NB4 (cell line): ENCODE data around the gene AFTPH.

Experiments used
- DNase-seq: peaks from one replicate; pipeline ENCODE4 v3.0.0; 2010; ENCODE audit warnings: low read depth
- H3K4me3 ChIP-seq: one replicate; pipeline ENCODE4 v1.5.1; 2011; ENCODE audit warnings: mild to moderate bottlenecking, low read depth, low read length, moderate library complexity
- MYC ChIP-seq: IDR thresholded peaks from 2 replicates; pipeline ENCODE4 v1.6.1; 2011; ENCODE audit warnings: low read depth, low read length
- POLR2A ChIP-seq: IDR thresholded peaks from 2 replicates; pipeline ENCODE4 v1.6.1; 2011; ENCODE audit warnings: mild to moderate bottlenecking; ENCODE audit not compliant: insufficient read length; ENCODE audit errors: extremely low read depth
- TF ChIP-seq, protein P1 (sequence below): IDR thresholded peaks from 2 replicates; pipeline ENCODE4 v1.6.1; 2011; ENCODE audit warnings: low read depth, low read length
- TF ChIP-seq, protein P2 (sequence below): IDR thresholded peaks from one replicate; pipeline ENCODE4 v1.5.1; 2012; ENCODE audit warnings: low read depth, low read length

AFTPH gene

DNA sequence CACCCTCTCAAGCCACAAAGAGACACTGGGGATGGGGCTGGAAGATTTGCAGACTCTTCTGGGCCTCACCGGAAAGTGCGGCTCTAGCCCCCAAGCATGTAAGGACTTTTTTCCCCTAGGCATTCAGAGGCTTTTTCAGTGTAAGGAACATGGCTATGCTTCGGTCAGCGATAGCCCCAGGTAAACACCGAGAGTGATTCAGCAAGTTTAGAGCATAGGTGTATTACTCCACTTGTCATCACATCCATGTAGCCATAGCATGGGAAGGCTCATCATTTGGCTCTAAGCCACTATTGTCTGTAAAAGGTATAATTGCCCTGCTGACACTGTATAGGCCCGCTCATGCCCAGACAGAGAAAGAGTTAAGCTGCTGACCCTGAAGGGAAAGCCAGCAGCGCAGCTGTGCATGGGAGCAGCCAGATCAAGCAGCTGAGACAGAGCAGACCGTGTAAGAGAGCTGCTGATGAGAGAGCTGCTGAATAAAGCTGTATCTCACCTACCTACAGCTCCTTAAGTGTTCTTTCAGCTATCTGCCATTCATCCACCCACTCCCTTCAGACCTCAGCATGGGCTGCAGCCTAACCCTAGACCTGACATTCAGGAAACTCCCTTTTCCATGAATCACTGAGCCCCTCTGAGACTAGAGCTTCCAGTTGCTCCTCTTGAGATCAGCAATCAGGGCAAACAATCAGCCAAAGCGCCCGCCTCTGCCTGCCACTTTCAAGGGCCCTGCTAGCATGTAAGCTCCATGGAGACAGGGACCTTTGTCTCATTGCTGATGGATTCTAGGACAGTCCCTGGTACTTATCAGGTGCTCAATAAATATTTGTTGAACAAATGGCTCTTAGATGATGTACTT lies 44.6 kb upstream of the AFTPH start:
- no peak for DNase-seq
- H3K4me3 ChIP-seq, result no peak overlapping the region
- TF ChIP-seq POLR2A (no peak), MYC (no peak)
- TF ChIP-seq, protein P1, sequence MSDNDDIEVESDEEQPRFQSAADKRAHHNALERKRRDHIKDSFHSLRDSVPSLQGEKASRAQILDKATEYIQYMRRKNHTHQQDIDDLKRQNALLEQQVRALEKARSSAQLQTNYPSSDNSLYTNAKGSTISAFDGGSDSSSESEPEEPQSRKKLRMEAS, result no peak
- TF ChIP-seq, protein P2, sequence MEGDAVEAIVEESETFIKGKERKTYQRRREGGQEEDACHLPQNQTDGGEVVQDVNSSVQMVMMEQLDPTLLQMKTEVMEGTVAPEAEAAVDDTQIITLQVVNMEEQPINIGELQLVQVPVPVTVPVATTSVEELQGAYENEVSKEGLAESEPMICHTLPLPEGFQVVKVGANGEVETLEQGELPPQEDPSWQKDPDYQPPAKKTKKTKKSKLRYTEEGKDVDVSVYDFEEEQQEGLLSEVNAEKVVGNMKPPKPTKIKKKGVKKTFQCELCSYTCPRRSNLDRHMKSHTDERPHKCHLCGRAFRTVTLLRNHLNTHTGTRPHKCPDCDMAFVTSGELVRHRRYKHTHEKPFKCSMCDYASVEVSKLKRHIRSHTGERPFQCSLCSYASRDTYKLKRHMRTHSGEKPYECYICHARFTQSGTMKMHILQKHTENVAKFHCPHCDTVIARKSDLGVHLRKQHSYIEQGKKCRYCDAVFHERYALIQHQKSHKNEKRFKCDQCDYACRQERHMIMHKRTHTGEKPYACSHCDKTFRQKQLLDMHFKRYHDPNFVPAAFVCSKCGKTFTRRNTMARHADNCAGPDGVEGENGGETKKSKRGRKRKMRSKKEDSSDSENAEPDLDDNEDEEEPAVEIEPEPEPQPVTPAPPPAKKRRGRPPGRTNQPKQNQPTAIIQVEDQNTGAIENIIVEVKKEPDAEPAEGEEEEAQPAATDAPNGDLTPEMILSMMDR, result no peak

DNA sequence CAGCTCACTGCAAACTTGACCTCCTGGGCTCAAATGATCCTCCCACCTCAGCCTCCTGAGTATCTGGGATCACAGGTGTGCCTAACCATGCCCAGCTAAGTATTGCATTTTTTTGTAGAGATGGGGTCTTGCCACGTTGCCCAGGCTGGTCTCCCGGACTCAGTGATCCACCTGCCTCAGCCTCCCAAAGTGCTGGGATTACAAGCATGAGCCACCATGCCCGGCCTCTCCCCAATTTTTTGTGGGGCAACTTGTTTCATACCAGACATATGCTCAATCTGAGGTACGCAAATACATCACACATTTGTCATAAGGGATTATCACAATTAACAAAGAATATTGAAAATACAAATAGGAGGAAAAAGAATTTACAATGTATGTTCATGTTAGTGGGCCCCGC lies 42.5 kb upstream of the AFTPH start:
- TF ChIP-seq POLR2A, result no peak
- no peak for TF ChIP-seq MYC
- TF ChIP-seq, protein P2, result no peak
- TF ChIP-seq, protein P1, result no peak
- no peak for DNase-seq
- no peak overlapping the region for H3K4me3 ChIP-seq

DNA sequence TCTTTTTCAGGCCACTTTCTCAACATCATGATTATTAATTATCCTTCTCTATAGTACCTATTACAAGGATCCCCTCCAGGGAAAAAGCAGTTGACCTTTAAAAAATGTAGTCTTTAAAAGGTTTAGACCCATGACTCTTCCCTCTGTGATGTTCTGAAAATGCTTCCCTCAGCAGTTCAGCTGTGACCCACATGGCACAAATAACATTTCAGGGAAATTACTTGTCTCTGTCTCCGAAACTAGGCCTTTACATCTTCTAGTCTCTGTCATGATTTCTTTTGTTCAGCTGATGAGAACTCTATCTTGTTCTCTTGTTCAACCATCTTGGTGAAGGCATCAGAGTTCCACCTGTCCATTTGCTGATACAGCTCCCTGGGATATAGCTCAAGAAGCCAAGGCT lies 41.9 kb upstream of the AFTPH start:
- DNase-seq, result no peak
- TF ChIP-seq, protein P2, result no peak
- TF ChIP-seq POLR2A (no peak), MYC (no peak)
- TF ChIP-seq, protein P1, result no peak
- H3K4me3 ChIP-seq, result no peak overlapping the region

DNA sequence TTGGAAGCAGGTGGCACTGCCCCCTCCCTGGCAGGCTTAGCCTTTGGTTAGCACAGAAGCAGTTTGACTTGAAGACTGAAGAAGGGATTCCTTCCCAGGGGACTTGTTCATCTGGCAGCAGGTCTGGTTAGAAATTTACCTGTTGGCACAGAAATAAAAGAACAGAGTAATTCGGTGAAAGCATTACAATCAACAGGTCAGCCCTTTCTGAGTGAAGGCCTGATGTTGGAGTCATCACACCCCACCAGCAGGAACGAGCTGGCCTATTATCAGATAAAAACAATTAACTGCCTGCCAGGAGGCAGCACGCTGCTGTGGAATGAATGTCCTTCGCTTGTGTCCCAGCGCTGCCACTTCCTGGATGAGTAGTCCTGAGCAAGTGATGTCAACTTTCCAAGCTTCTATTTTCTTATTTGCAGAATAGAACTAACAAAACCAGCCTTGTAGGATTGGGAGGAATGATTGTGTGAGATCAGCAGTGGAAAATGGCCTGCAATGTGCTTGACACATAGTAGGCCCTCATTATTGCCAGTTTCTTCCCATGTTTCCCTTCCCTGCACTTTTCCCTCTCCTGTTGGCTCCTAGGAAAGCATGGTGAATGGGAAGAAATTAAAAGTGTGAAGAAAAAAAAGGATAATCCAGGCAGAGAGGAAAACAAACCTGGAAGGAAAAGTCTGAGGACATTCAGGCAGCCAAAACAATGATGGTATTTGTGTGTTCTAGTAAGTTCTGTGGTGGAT lies 41.2 kb upstream of the AFTPH start:
- no peak for DNase-seq
- no peak for TF ChIP-seq MYC
- TF ChIP-seq, protein P2, result no peak
- TF ChIP-seq POLR2A, result no peak
- TF ChIP-seq, protein P1, result no peak
- no peak overlapping the region for H3K4me3 ChIP-seq

DNA sequence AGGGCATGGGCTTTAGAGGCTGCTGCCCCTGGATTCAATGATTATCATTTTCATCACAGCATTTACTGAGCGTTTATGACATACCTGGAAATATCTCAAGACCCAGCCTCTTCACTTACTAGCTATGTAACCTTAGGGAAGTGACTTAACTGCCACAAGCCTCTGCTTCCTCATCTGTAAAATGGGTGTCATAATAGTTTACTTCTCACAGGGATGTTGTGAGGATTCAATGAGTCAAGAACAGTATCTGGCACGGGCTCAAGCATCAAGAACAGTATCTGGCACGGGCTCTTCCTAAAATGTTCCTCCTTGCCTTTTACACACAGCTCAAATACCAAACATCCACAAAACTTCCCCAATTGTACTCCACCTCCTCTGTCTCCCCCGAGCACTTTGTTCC lies 38.8 kb upstream of the AFTPH start:
- DNase-seq, result no peak
- no peak overlapping the region for H3K4me3 ChIP-seq
- TF ChIP-seq POLR2A, result no peak
- TF ChIP-seq, protein P2, result no peak
- TF ChIP-seq, protein P1, result no peak
- no peak for TF ChIP-seq MYC
